Urothelium cell line (cell line): ENCODE data around the gene MEF2C.
"Not testable (repeated sequence)": the region's sequence is repeated elsewhere in the genome, so short reads cannot be mapped to it uniquely, and the experiment has no call there.

Experiments
- DNase-seq: peaks from one replicate; pipeline ENCODE4 v3.0.0; 2011; ENCODE audit warnings: low spot score, mixed read lengths
- FAIRE-seq: peaks from 2 replicates; lab custom pipeline; 2011; peaks lifted over from hg19 to GRCh38; lab: Jason Lieb, UNC

MEF2C gene

DNA sequence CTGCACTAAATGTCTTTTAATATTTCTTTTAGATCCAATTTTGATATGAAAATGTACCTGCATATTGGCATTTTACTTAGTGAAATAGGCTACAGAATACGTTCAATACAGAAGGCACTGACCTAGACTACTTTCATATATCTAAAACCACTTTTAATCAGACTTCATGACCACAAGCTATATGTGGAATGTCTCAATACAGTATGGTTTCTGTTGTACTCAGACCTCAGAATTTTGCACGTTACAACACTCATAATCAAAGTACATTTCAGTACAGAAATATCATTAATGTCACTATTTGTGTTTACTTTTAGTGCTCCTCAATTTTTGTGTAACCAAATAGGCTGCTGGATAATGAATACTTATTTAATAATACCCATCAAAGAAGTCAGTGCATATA lies 74.8 kb downstream of the MEF2C start:
- DNase-seq = no peak

DNA sequence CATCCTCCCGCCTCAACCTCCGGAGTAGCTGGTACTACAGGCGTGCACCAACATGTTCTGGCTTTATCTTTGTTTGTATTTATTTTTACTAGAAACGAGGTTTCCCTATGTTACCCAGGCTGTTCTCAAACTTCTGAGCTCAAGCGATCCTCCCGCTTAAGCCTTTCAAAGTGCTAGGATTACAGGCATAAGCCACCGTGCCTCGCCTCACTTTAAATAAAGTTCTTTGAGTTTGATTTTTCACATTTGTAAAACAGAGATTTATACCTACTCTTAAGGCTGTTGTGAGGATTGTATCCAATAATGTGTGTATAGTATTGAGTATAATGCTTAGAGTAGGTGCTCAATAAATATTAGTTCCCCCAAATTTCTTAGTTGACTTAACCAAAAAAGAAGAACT lies 75.7 kb downstream of the MEF2C start:
- no peak for DNase-seq
- FAIRE-seq = no peak

More for the DNA sequence above, 74.8 kb downstream of the MEF2C start:
- FAIRE-seq = no peak

DNA sequence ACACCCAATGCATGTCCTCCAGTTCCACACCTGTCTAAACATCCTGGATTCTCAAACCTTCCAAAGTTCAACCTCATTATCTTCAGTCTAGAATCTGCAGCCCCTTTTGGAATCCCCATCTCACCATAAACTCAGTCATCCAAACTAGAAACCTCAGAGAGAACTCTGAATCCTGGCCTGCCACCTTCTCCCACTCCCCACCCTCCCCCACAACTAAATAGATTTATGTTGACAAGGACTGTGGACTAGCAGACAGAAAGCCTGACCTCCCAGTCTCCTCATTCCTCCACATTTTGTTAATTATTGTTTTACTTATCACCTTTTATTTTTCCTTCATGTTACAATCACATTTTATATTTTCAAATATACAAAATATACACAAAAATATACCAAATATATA lies 76.6 kb downstream of the MEF2C start:
- FAIRE-seq (no peak), DNase-seq (no peak)

DNA sequence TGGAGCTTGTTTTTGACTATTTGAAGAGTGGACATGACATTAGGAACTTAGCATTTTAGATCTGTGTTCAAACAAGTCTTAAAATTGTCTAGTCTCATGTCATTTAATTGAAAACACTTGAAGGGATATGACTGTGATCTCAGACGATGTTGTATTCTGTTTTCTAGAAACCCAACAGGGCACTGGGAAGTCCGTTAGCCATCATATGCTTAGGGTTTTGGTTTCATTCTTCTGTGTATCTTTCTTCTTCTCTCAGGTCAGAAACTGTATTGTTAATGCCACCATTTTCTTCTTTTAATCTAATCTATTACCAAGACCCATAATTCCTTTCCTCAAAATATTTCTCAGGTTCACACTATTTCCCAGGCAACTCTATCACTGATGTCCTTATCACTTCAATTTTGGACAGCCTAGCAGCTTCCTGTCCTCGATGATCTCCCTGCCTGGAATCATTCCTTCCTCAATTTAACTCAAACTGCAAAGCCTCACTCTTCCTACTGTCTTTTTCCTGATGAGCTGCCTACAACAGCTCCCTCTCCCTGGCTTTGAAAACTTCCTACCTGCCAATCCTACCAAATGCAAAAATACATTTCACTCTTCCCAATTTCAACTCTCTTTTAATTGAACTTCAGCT lies 77.7 kb downstream of the MEF2C start:
- DNase-seq = no peak
- no peak for FAIRE-seq

DNA sequence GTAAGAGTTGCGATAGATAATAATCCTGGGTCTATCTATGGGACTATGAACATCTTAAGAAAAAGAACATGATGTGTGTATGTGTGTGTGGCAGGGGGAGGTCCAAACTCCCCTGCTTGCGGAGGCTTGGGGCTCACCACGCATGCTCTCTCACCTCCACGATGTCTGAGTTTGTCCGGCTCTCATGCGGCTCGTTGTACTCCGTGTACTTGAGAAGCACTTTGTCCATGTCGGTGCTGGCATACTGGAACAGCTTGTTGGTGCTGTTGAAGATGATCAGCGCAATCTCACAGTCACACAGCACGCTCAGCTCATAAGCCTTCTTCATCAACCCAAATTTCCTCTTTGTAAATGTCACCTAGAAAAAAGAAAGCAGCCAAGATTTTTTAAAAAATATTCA lies 78.5 kb downstream of the MEF2C start:
- DNase-seq (no peak), FAIRE-seq (no peak)

DNA sequence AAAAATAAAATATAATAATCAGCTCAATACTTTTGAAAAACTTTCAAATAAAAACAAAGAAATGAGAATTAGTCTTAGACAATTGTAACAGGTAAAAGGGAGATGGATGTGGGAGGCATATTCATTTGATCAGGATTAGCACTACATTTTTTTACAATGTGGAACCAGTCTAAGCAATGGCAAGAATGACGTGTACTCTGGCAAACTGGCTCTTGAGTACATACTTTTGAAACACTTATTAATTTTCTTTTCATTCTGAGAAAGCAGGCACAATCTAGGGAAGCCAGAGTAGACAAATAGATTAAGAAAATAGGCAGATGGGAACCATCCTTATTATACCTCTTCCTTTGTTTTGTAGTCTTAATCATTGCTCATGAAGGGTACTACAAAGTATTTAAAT lies 79.7 kb downstream of the MEF2C start:
- FAIRE-seq = no peak
- no peak for DNase-seq

DNA sequence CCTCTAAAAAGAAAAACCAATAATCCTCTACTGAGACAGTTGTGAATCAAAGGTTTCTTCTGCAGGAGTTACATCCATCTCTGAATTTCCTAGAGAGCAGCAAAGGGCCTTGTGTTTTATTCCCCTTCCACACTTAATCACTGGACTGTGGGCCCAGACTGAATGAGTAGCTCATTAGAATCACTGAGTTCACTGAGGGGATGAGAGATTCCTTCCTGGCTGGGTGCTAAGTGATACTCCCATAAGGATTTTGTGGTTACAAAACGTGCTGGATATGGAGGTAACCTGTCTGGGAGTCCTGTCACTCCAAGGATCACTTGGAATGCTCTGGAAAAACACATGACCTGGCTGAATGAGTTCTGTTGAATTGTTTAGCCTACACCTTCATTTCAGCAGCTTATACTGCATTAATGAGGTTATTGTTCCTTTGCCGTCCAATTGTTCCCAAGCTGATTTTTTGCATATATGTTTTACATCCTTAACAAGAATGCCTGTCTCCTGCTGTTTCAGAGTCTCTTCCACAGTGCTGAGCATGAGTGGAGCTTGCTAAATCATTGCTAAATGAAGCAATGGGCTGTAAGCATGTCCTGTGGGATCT lies 82.9 kb downstream of the MEF2C start:
- DNase-seq = no peak
- FAIRE-seq = no peak

DNA sequence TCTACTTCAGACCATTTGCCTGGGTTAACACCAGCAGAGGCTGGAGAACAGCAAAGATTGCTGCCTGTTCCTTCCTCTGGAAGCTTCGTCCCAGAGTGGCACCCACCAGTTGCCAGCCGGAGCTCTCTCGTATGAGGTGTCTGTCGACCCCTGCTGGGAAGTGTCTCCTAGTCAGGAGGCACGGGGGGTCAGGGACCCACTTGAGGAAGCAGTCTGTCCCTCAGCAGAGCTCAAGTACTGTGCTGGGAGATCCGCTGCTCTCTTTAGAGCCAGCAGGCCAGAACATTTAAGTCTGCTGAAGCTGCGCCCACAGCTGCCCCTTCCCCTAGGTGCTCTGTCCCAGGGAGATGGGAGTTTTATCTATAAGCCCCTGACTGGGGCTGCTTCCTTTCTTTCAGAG lies 84.1 kb downstream of the MEF2C start:
- not testable (repeated sequence) for FAIRE-seq, DNase-seq

DNA sequence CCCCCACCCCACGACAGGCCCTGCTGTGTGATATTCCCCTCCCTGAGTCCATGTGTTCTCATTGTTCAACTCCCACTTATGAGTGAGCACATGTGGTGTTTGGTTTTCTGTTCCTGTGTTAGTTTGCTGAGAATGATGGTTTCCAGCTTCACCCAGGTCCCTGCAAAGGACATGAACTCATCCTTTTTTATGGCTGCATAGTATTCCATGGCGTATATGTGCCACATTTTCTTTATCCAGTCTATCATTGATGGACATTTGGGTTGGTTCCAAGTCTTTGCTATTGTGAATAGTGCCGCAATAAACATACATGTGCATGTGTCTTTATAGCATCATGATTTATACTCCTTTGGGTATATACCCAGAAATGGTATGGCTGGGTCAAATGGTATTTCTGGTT lies 89.2 kb downstream of the MEF2C start:
- FAIRE-seq, DNase-seq: not testable (repeated sequence)

DNA sequence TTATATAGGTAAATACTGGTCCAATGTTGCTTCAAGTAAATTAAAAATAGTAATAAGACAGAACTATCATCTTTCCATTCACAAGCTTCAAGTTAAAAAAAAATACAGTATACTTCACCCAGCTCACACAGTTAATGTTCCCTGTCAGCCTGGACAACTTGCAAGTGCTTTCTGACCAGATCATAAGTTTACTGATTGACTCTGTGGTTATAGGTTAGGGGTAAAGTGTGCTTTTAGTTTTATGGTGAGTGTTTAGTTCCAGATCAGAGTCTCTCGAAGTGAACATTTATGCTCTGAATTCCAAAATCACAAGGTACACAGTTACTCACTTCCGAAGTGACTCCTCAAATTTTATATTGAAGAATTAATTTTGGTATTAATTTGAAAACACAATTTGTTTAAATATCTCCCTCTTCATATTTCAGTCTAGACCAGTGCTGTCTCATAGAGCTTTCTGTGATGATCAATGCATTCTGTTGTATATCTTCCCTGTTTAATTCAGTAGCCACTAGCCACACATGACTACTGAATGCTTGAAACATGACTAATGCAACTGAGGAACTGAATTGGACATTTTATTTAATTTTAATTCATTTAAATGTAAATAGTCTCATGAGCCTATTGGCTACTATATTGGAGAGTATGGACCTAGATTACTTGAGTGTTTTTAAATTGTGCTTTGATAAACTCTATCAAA lies 90.7 kb downstream of the MEF2C start:
- DNase-seq (no peak), FAIRE-seq (no peak)

DNA sequence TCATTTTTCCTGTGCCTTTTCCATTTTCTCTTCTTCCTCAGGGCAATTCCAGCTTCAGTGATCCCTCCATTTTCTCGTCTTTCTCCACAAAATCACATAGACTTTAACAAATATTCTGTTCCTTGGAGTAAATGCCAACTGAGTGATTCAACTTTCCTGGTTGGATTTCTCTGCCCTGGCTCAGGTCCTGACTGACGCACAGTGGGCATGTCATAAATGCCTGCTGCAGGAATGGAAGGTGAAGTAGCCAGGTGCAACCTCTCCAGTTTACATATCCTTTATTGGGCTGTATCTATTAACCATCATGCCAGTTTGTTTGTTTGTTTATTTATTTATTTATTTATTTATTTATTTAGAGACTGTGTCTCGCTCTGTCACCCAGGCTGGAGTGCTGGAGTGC lies 95.1 kb downstream of the MEF2C start:
- FAIRE-seq (no peak), DNase-seq (peak; percentile 13)

DNA sequence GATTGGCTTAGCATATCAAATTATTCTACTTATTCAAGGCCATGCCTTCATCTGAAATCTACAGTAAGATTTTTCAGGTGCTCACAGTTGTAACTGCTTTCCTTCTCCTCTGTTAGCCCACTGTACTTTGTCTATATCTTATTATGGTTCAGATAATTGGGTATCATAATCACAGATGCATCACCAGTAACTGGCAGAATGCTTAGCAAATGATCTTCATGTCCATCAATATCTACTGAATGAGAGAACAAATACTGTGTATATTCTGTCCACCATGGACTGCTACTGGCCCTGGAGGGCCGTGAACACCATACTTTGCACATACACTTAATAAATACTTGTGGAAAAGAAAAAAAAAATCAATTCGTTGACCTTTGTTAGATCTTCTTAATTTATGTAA lies 96.2 kb downstream of the MEF2C start:
- no peak for FAIRE-seq
- DNase-seq = no peak

DNA sequence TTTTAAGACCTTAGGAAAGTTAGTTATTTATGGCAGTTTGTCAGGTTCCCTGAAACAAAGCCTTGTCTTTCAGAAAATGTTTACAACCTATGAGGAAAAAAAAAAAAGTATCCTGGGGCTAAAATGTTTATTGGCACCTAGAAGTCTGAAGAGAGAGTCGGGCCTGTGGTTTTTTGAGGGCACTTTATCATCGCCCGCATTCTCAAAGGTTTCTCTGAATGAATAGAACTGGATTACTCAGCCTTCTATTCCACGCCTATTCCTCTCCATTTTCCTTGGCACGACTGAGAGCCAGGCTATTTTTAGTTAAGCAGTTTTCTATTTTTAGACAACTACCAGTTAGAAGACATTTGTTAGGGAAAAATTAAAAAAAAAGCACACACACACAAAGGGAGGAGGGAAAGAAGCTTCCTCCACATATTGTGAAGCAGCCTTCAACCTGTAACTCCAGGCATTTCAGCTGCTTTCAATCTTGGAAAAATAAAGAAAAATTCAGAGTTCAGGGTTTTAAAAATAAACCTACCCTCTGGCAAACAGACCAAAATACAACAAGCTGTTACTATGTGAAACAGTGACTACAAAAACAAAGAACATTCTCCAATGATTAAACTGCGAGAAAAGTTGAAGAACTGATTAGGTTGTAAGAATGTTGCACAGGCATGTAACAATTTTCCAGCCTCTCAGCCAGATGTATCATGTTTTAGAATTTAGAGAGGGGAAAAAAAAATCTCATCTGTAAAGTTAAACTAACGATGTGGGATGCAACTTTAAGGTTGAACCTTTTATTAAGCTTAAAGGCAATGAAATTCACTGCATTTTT lies 97.0 kb downstream of the MEF2C start:
- no peak for FAIRE-seq
- peak; percentile 67 for DNase-seq

DNA sequence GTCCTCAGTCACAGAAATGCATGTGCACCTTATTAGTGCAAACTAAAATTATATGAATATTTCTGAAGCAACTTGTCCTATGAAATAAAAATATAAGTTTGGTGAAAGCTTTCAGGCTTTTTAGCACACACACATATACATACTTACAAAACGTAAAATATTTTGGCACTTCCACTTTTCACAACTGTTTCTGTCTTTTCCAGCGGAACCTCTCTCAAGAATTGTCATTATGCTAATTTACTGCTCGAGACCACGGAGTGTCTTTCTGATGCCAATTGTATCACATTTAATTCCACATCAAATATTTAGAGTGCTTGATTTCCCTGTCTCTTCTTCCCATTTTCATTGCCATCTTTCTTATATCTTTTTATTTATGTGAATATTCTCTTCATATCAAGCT lies 100.4 kb downstream of the MEF2C start:
- DNase-seq = no peak
- no peak for FAIRE-seq

DNA sequence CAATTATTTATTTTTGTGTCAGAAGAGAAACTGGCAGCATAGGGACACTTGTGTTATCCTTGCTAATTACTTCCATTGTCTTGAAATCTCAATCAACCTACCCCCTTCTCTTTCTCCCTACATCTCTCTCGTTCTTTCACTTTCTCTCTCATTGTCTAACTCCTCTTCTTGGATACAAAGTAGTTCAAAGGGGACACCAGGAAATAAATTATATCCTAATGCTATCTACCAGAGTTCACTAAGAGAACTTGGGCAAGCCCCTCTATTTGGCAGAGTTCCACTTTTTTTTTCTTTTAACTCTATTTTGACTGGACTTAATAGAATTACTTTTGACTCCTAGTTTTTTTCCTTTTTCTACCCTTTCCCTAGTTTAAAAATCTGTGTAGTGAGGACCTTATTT lies 102.2 kb downstream of the MEF2C start:
- FAIRE-seq = no peak
- DNase-seq = no peak

DNA sequence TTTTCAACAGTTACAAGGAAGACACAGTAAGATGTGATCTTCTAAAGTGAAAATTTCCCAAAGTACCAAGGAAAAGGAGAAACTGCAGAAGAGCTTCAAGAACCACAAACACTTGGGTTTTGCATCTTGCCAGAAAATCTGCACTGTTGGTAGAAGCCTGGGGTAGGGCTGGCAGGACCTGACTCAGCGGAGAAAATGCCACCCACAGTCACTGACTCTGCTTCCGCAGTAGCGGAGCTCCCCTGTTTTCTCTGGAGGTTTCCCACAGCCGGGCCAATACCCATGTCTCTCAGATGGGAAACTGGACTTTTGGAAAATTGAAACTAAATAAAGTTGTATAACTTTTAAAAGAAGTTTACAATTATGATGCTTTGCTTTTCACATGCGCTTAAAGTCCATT lies 104.2 kb downstream of the MEF2C start:
- DNase-seq (peak; percentile 49), FAIRE-seq (no peak)

DNA sequence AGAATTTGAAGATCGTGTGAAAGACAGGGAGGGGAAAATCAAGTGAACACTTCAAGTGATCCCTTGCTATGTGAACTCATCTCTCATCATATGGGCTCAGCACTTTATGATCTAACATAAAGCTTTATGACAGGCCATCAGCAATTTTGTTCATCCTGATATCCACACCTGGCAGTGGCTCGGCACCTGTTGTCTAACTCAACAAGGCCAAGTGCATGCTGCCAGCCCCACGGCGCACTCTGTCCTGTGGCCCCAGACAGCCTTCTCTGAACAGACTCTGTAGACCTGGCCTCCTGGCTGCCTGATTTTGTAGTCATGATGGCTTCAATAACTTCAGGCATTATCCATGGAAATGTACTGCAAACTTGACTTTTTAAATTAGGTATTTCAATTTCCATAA lies 106.3 kb downstream of the MEF2C start:
- FAIRE-seq = no peak
- DNase-seq = no peak

DNA sequence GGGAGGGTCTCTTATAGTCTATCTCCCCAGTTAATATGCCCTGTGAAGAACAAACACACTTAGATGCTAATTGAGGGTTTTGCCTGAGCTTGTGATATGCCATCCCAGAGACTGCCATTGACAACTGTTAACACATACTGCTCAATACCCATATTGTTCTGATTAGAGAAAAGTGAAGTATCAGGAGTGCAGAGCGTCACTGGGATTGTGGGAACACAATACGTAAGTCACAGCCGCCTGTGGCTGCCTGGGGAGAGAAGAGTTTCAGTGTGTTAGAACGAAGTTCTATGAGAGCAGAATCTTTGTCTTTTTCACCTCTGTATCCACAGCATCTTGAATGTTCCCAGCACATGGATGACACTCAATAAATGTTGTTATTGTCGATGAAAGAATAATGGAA lies 110.2 kb downstream of the MEF2C start:
- DNase-seq (no peak), FAIRE-seq (no peak)

DNA sequence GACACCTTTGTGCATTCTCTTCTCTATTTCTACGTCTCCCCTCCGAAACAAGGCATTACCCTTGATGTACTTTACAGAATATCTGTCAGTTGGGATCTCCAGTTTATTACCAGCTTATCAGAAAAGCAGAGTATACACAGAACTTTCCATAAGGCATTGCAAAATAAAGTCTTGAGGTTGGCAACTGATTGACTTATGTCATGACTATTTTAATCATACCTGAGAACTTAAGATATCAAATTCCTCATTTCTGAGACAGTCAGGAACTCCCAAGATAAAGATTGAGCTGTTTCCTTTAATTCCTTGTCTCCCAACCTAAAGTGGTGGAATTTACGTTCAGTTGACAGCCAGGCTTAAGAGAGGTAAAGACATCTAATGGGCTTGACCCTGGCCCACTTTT lies 110.9 kb downstream of the MEF2C start:
- FAIRE-seq = no peak
- no peak for DNase-seq

DNA sequence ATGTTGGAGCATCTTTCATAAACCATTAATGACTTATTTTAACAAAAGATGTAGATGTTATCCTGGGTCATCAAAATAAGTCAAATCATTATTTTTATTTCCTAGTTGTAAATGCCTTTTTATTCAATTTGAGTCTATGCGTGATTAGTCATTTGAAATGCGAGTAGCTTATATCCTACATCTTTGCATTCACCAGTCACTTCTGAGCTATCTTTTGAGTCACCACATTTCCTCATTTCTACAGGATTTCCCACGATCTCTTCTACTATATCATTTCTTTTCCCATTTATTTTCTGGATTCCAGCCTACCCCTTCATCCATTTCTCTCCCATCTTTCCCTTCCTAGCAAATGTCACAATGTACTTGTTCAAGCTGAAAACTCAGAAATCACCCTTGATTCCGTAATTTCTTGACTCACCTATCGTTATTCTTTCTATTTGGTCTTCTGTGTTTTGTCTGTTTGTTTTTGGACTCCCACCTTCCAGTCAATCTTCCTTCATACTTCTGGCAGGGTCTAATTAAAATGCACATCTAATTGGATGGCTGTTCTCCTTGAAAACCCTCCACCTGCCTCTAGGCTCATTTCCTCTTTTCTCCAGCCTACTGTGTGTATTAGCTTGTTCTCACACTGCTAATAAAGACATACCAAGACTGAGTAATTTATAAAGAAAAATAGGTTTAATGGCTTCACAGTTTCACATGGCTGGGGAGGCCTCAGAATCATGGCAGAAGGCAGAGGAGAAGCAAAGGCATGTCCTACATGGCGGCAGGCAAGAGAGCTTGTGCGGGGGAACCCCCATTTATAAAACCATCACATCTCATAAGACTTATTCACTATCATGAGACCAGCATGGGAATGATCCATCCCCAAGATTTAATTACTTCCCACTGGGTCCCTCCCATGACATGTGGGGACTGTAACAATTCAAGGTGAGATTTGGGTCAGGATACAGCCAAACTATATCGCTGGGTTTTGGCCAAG lies 112.4 kb downstream of the MEF2C start:
- FAIRE-seq (no peak), DNase-seq (no peak)
